ELR (cell line): ENCODE data around the gene NSRP1.
"Not testable (repeated sequence)": the region's sequence is repeated elsewhere in the genome, so short reads cannot be mapped to it uniquely, and the experiment has no call there.

Experiments
- DNase-seq: peaks from one replicate; pipeline ENCODE4 v3.0.0-alpha.2; 2015; ENCODE audit warnings: low read depth

Gene NSRP1

GRCh38 chr17:30116661-30117551 lies at the start of gene NSRP1:
Gene NSRP1 (plus strand): TSS chr17:30116816. CDS start chr17:30116844, 28 bp downstream.
- DNase-seq = peak; percentile 98

- DNase-seq = no peak
These were observed 48.2 kb upstream of the NSRP1 start for GRCh38 chr17:30068465-30068864.

- DNase-seq = no peak
These were observed 42.4 kb upstream of the NSRP1 start for GRCh38 chr17:30074254-30074653.

GRCh38 chr17:30074730-30075129 lies 41.9 kb upstream of the NSRP1 start:
- peak; percentile 14 for DNase-seq

GRCh38 chr17:30082773-30083172 lies 33.8 kb upstream of the NSRP1 start:
- no peak for DNase-seq

- no peak for DNase-seq
These were observed 31.8 kb upstream of the NSRP1 start for GRCh38 chr17:30084788-30085187.

GRCh38 chr17:30086896-30087295 lies 29.7 kb upstream of the NSRP1 start:
- no peak for DNase-seq

GRCh38 chr17:30087431-30087830 lies 29.2 kb upstream of the NSRP1 start:
- DNase-seq = not testable (repeated sequence)

- DNase-seq = no peak
These were observed 25.4 kb upstream of the NSRP1 start for GRCh38 chr17:30091121-30091670.

- DNase-seq = peak; percentile 91
These were observed 24.8 kb upstream of the NSRP1 start for GRCh38 chr17:30091771-30092170.

- no peak for DNase-seq
These were observed 23.7 kb upstream of the NSRP1 start for GRCh38 chr17:30092886-30093285.

- DNase-seq = peak; percentile 76
These were observed 23.0 kb upstream of the NSRP1 start for GRCh38 chr17:30093463-30094147.

GRCh38 chr17:30095507-30096244 lies 20.9 kb upstream of the NSRP1 start:
- DNase-seq = peak; percentile 84

GRCh38 chr17:30101686-30102390 lies 14.8 kb upstream of the NSRP1 start:
- DNase-seq = no peak

GRCh38 chr17:30103921-30104320 lies 12.7 kb upstream of the NSRP1 start:
- DNase-seq = no peak

GRCh38 chr17:30104575-30105339 lies 11.9 kb upstream of the NSRP1 start:
- DNase-seq = peak; percentile 90

- no peak for DNase-seq
These were observed 3.8 kb upstream of the NSRP1 start for GRCh38 chr17:30112794-30113193.

GRCh38 chr17:30113213-30113612 lies 3.4 kb upstream of the NSRP1 start:
- peak; percentile 36 for DNase-seq

- DNase-seq = no peak
These were observed 313 bp upstream of the NSRP1 start for GRCh38 chr17:30116345-30116660.

- DNase-seq = peak; percentile 43
These were observed 1.1 kb downstream of the NSRP1 start for GRCh38 chr17:30117675-30118081.

GRCh38 chr17:30118635-30119034 lies 2.0 kb downstream of the NSRP1 start:
- not testable (repeated sequence) for DNase-seq
